Epithelial cell of esophagus (primary cell): Measurements from ENCODE around the gene TMEM35B.

Source experiments
- DNase-seq: peaks from one replicate; pipeline ENCODE4 v3.0.0; 2010; ENCODE audit warnings: low read depth
- H3K4me3 ChIP-seq: 2 replicates; pipeline ENCODE4 v1.5.1; 2011; ENCODE audit warnings: mild to moderate bottlenecking, low read length, control low read depth
- CTCF ChIP-seq: IDR thresholded peaks from 2 replicates; pipeline ENCODE4 v1.5.1; 2011; ENCODE audit warnings: low read depth, mild to moderate bottlenecking, low read length, control low read depth, inconsistent platforms; ENCODE audit not compliant: insufficient read depth; ENCODE audit errors: missing control alignments

The TMEM35B gene

GRCh38 chr1:35016406-35016805 lies 31.3 kb upstream of the TMEM35B start:
- no peak for TF ChIP-seq CTCF
- no peak for DNase-seq
- no peak overlapping the region for H3K4me3 ChIP-seq

DNA sequence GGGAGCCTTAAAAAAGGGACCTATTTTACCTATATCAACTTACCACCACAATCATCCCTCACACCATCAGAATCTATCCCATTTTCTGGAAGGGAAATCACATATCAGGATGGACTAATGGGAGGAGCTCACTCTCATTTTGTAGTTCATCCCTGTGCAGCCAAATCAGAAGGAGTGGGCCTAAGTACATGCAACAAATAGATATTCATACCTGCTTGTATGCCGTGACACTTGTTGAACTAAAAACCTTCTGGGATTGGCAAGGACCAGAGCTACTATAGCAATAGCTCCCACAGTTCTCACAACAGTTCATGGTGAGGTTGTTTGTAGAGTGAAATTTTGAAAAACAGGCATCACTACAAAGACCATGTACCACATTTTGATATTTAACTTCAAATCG lies 29.3 kb upstream of the TMEM35B start:
- H3K4me3 ChIP-seq: no peak overlapping the region
- no peak for TF ChIP-seq CTCF
- DNase-seq: no peak

DNA sequence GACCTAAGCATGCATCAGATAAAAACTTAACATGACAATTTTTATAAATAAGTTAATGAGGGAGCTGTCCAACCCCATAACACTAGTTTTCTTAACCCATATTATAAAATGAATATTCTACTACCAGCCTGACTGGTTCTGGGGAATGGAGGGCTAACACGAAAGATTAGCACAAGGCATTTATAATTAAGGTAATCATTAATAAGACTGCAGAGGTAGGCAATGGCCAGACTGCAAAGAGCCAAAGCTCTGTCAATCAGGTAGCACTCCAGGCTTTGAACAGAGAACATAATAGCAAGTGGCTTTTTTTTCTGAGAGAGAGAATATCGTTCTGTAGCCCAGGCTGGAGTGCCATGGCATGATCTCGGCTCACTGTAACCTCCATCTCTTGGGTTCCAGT lies 20.6 kb upstream of the TMEM35B start:
- DNase-seq: no peak
- TF ChIP-seq CTCF: no peak
- H3K4me3 ChIP-seq: no peak overlapping the region

GRCh38 chr1:35001743-35002142 lies 16.6 kb upstream of the TMEM35B start:
- no peak for DNase-seq
- TF ChIP-seq CTCF: no peak
- H3K4me3 ChIP-seq: no peak overlapping the region

- no peak for DNase-seq
- H3K4me3 ChIP-seq: no peak overlapping the region
- no peak for TF ChIP-seq CTCF
Observed at GRCh38 chr1:34994878-34995277, 9.7 kb upstream of the TMEM35B start.

DNA sequence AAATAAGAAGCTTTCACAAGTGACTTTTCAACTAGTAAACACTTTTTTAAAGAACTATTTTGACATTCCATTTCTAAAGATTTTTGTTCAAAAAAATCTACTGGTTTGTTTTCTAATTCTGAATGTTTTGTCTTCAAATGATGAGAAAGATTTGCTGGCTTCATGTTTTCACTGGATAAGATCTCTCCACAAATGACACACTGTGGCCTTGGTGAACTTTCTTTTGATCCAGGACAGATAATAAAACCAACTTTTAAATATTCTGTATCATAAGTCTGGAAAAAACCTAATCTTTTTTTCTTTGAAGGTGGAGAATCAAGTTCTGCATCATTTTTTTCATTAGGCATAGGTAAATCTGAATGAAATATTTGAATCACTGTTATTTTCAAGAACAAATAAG lies 3.4 kb upstream of the TMEM35B start:
- DNase-seq: no peak
- no peak for TF ChIP-seq CTCF
- H3K4me3 ChIP-seq: no peak overlapping the region

DNA sequence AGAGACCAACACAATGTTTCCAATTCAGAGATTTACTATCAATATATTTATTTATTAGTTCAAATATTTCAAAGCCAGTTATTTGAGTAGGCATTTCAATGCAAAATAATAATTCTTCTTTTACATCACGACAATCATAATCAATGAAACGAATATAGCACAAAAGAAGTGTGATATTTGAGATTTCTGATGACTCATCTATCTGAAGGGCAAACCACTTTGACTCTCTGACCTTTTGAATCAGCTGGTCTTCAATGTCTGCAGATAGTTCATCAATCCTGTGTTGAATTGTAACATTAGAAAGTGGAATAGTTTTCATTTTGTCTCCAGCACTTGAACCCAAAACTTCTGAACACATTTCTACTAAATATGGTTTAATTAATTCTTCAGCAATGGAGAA lies 3.0 kb upstream of the TMEM35B start:
- TF ChIP-seq CTCF: no peak
- no peak overlapping the region for H3K4me3 ChIP-seq
- no peak for DNase-seq
